Mesodermal cell (in vitro differentiated cells): Measurements from ENCODE around the gene CDC42EP4.
A peak's percentile ranks its signal among the peaks of the same experiment; 100 is the strongest.
"Not testable (repeated sequence)": the region's sequence is repeated elsewhere in the genome, so short reads cannot be mapped to it uniquely, and the experiment has no call there.

ENCODE experiments used
- H3K27ac ChIP-seq: 2 replicates; pipeline ENCODE4 v1.7.0; 2013; ENCODE audit warnings: mild to moderate bottlenecking, low read depth, low read length, moderate library complexity; ENCODE audit not compliant: severe bottlenecking
- H3K36me3 ChIP-seq: 2 replicates; pipeline ENCODE4 v1.7.1; 2013; ENCODE audit warnings: mild to moderate bottlenecking, low read length, moderate library complexity; ENCODE audit not compliant: control insufficient read depth, insufficient read depth
- H3K4me1 ChIP-seq: one replicate; pipeline ENCODE4 v1.7.1; 2013; ENCODE audit warnings: mild to moderate bottlenecking, low read length; ENCODE audit not compliant: insufficient read depth, control insufficient read depth, poor library complexity, severe bottlenecking
- H3K4me3 ChIP-seq: 2 replicates; pipeline ENCODE4 v1.7.0; 2013; ENCODE audit warnings: low read length, control low read depth, mild to moderate bottlenecking; ENCODE audit not compliant: insufficient read depth, poor library complexity, severe bottlenecking; ENCODE audit errors: extremely low read depth
- H3K9me3 ChIP-seq: 2 replicates; pipeline ENCODE4 v1.7.1; 2013; ENCODE audit warnings: mild to moderate bottlenecking, low read length, moderate library complexity; ENCODE audit not compliant: control insufficient read depth
- WGBS, 2 experiments: methylation state at CpG; one replicate each; pipeline ENCODE4 v1.1.5; 2013; ENCODE audit warnings: missing lambda C conversion rate in 2 of 2; ENCODE audit not compliant: insufficient coverage in 2 of 2; 5-methylcytosine and 5-hydroxymethylcytosine counted together

Gene CDC42EP4

GRCh38 chr17:73265646-73266640 lies 45.9 kb downstream of the CDC42EP4 start:
- Histone ChIP-seq H3K36me3 (no peaks in the 10 kb centered on the region), H3K27ac (no peak overlapping the region), H3K4me1 (peaks cover 16% of the 10 kb centered on the region), H3K9me3 (peaks cover 8% of the 10 kb centered on the region), H3K4me3 (no peak overlapping the region)
- 90 to 95% methylated on average over 18 to 20 of the region's 24 CpGs for WGBS, 2 experiments

DNA sequence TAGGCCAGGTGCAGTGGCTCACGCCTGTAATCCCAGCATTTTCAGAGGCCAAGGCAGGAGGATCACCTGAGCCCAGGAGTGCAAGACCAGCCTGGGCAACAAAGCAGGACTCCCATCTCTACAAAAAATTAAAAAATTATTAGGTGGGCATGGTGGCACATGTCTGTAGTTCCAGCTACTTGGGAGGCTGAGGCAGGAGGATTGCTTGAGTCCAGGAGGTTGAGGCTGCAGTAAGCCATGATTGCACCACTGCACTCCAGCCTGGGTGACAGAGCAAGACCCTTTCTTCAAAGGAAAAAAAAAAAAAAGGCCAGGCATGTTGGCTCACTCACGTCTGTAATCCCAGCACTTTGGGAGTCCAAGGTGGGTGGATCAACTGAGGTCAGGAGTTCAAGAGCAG lies 47.4 kb downstream of the CDC42EP4 start:
- not testable (repeated sequence) for H3K9me3 ChIP-seq, H3K27ac ChIP-seq, H3K36me3 ChIP-seq, H3K4me3 ChIP-seq
- H3K4me1 ChIP-seq: peaks cover 16% of the 10 kb centered on the region
- 80 to 88% methylated on average over 1 to 2 of the region's 2 CpGs for WGBS, 2 experiments

DNA sequence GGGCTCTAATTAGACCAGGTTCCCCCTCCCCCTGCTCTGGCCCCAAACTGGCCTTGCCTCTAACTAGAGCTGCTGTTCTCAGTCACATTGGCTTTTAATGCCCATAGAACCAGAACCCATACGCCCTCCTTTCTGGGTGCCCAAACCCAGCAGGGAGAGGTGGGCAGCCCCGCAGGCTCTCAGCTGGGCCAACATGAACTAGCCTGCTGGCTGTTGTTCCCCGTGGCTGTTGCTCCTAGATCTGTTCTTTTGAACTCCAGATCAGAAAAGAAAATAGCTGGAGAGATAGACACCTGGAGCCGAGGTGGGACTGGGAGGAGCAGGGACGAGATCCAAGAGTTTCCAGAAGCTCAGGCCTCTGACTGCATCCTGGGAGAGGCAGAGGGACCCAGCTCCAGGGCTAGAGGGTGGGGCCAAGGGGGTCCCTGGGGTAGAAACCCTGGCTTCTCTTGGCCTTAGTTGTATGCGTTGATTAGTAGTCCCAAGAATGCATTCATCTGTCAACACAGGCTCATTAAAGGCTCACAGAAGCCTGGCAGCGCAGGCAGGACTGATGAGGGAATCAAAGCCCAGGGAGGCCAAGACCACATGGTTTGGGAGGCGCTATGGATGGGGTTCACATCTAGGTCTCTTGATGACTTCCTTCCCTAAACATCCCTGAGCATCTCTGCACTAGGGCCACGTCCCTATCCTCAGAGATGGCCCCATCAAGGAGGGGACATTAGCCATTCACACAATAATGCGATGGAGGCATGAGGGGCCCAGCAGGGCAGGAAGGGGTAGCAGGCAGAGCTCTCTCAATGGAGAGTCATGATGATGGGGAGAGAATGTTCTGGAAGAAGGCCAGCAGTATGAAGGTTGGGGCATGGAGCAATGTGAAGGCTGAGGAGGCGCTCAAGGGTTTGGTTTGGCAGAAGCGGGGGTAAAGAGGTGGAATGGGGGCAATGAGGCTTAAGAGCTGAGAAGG lies 48.8 kb downstream of the CDC42EP4 start:
- Histone ChIP-seq H3K4me3 (no peak overlapping the region), H3K4me1 (peaks cover 16% of the 10 kb centered on the region), H3K27ac (peak overlapping the region; percentile 50), H3K9me3 (no peaks in the 10 kb centered on the region), H3K36me3 (no peaks in the 10 kb centered on the region)
- WGBS, 2 experiments: 77 to 79% methylated on average over 10 to 11 of the region's 12 CpGs

GRCh38 chr17:73261952-73262675 lies 49.7 kb downstream of the CDC42EP4 start:
- H3K36me3 ChIP-seq: no peaks in the 10 kb centered on the region
- H3K4me3 ChIP-seq: no peak overlapping the region
- H3K9me3 ChIP-seq: no peaks in the 10 kb centered on the region
- H3K27ac ChIP-seq: peak overlapping the region; percentile 66
- H3K4me1 ChIP-seq: peaks cover 16% of the 10 kb centered on the region
- 52 to 57% methylated on average over 5 to 16 of the region's 19 CpGs for WGBS, 2 experiments

- H3K36me3 ChIP-seq: no peaks in the 10 kb centered on the region
- H3K4me3 ChIP-seq: no peak within 1 kb of the TSS
- 89 to 94% methylated on average over 5 to 9 of the region's 9 CpGs for WGBS, 2 experiments
- H3K9me3 ChIP-seq: no peaks in the 10 kb centered on the region
- peaks cover 16% of the 10 kb centered on the region for H3K4me1 ChIP-seq
- H3K27ac ChIP-seq: peak within 1 kb of the TSS; percentile 66
Observed at GRCh38 chr17:73261617-73261951, 50.2 kb downstream of the CDC42EP4 start, which contains the start of gene CPSF4L. TSS of gene CPSF4L (minus strand) at chr17:73261880. CDS start at chr17:73261818, 62 bp downstream.

DNA sequence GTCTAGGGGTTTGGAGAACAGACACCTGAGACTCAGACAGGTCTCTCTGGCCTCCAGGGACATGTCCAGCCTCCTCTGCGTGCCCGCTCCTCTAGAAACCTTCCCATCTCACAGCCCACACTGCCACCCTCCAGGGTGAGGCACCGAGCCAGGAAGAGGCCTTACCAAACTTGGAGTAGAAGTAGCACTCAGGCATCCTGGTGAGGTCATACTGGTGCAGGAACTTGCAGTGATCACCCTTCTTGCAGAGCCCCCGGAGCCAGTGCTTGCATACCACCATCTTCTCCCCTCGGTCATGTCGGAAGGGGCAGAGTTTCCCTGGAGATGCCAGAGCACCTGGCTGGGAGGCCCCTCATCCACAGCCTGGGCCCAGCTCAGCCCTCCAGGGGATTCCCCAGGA lies 54.3 kb downstream of the CDC42EP4 start:
- Histone ChIP-seq H3K36me3 (no peaks in the 10 kb centered on the region), H3K9me3 (no peaks in the 10 kb centered on the region), H3K27ac (no peak overlapping the region), H3K4me3 (no peak overlapping the region), H3K4me1 (peaks cover 16% of the 10 kb centered on the region)
- WGBS, 2 experiments: 94 to 100% methylated on average over 6 of the region's 6 CpGs

DNA sequence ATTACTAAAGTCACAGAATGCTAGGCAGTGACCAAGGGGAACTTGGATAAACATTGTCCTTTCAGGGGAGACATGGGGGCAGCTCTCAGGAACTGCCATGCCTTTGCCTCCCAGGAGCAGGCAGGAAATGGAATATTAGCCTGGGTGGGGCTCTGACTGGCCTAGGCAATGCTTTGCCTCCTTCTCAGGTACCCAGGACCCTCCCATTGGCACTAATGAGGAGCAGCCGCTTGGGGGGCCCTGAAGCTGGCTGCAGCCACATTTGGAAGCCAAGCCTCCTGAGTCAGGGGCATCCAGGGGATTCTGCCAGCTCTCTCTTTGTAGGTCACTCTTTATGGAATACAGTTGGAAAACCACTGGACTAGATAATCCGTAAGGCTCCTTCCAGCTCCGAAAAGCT lies 55.6 kb downstream of the CDC42EP4 start:
- Histone ChIP-seq H3K9me3 (no peaks in the 10 kb centered on the region), H3K36me3 (no peaks in the 10 kb centered on the region), H3K4me1 (peaks cover 6% of the 10 kb centered on the region), H3K4me3 (no peak overlapping the region), H3K27ac (no peak overlapping the region)
- WGBS, 2 experiments: 86 to 100% methylated on average over 3 of the region's 3 CpGs

DNA sequence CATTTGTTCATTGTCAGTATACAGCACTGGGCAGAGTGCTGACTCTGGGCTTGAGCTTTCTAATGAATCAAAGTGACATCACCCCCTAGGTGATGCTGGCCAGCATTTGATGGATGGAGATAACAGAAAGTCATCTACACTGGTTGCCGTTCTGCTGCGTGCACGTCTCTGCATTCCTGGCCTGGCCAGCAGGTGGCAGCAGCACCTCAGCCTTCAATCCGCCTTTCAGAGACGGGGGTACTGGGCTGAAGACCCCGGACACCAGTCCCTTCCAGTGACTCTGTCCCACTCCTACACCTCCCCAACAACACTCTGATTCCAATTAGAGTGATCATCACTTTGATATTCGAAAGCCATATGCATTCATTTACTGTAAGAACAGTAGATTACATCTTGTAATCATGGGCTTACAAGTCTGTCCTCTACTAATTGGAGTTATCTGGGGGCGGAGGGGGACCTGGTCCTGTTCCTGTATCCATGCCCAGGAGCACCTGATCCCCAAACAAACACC lies 56.1 kb downstream of the CDC42EP4 start:
- H3K36me3 ChIP-seq: no peaks in the 10 kb centered on the region
- H3K27ac ChIP-seq: no peak overlapping the region
- 2 to 16% methylated on average over 5 to 7 of the region's 8 CpGs for WGBS, 2 experiments
- no peak overlapping the region for H3K4me3 ChIP-seq
- H3K9me3 ChIP-seq: no peaks in the 10 kb centered on the region
- H3K4me1 ChIP-seq: peaks cover 6% of the 10 kb centered on the region

GRCh38 chr17:73251871-73252270 lies 59.9 kb downstream of the CDC42EP4 start:
- H3K27ac ChIP-seq: no peak overlapping the region
- WGBS, 2 experiments: 89 to 91% methylated on average over 4 of the region's 8 CpGs
- peaks cover 6% of the 10 kb centered on the region for H3K4me1 ChIP-seq

More at GRCh38 chr17:73251871-73252270, 59.9 kb downstream of the CDC42EP4 start:
- no peak overlapping the region for H3K4me3 ChIP-seq
- H3K9me3 ChIP-seq: no peaks in the 10 kb centered on the region
- peaks cover 9% of the 10 kb centered on the region for H3K36me3 ChIP-seq
